Effector memory CD8-positive, alpha-beta T cell (primary cell): ENCODE data around the gene BTN2A1.
A peak's percentile ranks its signal among the peaks of the same experiment; 100 is the strongest.
"Not testable (repeated sequence)": the region's sequence is repeated elsewhere in the genome, so short reads cannot be mapped to it uniquely, and the experiment has no call there.

Experiments
- ATAC-seq: fragments of 150-1000 bp; cut with Tn5 transposase; replicated peaks from 2 replicates; pipeline ENCODE4 v1.10.0; 2021; ENCODE audit warnings: mild to moderate bottlenecking, moderate library complexity
- DNase-seq, 3 experiments: peaks; one replicate each; pipeline ENCODE4 v3.0.0; 2021
- H3K27ac Mint-ChIP-seq, 2 donors: one replicate each; pipeline ENCODE4 v1.8.0; 2022; ENCODE audit warnings: mild to moderate bottlenecking in 2 of 2, mixed read lengths in 2 of 2, moderate library complexity in 2 of 2
- H3K27me3 Mint-ChIP-seq, 2 donors: one replicate each; pipeline ENCODE4 v1.8.0; 2022; ENCODE audit warnings: mixed read lengths in 2 of 2
- H3K36me3 Mint-ChIP-seq: one replicate; pipeline ENCODE4 v1.8.0; 2022; ENCODE audit warnings: mild to moderate bottlenecking, moderate library complexity, mixed read lengths; ENCODE audit not compliant: insufficient read depth
- H3K4me1 Mint-ChIP-seq, 2 donors: one replicate each; pipeline ENCODE4 v1.8.0; 2022; ENCODE audit warnings: low read depth in 2 of 2, mixed read lengths in 2 of 2
- H3K4me3 Mint-ChIP-seq, 2 donors: one replicate each; pipeline ENCODE4 v1.8.0; 2022; ENCODE audit warnings: mild to moderate bottlenecking in 2 of 2, mixed read lengths in 2 of 2, moderate library complexity in 2 of 2
- H3K9me3 Mint-ChIP-seq, 2 donors: one replicate each; pipeline ENCODE4 v1.8.0; 2022; ENCODE audit warnings: mixed read lengths in 2 of 2
- total RNA-seq, 9 experiments: gene quantifications; one replicate each; lab custom pipeline; 2026; lab: John Stamatoyannopoulos, UW

Gene BTN2A1
- total RNA-seq = 35.7 to 108 (median 71.7) reads per million in 9 experiments

DNA sequence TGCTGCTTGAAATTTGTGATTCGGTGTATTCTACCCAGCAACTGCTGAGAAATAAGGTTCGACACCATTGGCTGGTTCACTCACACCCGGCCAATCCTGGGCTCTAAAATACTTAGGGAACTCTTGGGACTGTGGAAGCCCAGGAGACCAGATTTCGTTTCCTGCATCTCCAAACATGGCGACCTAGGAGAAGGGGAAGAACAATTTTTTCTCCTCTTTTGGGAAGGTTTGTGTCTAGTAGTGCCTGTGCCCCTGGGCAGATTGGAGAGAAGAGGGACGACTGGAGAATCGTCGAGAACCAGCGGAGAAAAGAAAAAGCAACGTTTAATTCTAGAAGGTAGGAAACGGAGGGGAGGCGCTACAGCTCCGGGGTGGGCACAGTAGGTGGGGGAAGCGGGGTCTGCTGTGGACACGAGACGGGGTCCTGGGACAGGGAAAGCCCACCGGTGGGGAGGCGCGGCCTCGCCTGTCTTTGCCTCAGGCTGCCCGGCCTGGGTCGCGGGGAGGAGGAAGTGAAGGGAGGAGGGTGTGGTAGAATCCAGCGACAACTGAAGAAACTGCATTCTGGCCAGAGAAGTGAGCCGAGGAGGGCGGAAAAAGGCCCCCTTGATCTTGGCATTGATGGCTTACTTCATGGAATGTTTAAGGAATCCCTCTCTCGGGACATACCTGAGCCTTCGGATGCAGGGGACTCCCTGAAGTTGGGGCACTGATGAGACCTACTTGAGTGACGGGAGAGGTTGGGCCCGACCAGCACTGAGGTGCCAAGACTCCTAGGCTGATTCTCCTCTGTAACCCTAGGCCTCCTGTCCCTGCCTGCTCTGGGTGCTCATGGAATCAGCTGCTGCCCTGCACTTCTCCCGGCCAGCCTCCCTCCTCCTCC is at the start of gene BTN2A1:
BTN2A1 (plus strand) TSS at position 150 of the 883 bp plus-strand sequence; CDS start at position 832, 682 bp downstream.
- DNase-seq = peak; percentile 57 to 62 (median 60)
- H3K27ac Mint-ChIP-seq = peak within 1 kb of the TSS; percentile 98 to 99
- H3K27me3 Mint-ChIP-seq = no peaks in the 10 kb centered on the region
- peaks cover 47 to 64% of the 10 kb centered on the region in 2 donors for H3K4me1 Mint-ChIP-seq
- H3K4me3 Mint-ChIP-seq = peak within 1 kb of the TSS; percentile 98
- peaks cover 41% of the 10 kb centered on the region for H3K36me3 Mint-ChIP-seq
- peak; percentile 97 for ATAC-seq
- H3K9me3 Mint-ChIP-seq = no peaks in the 10 kb centered on the region

DNA sequence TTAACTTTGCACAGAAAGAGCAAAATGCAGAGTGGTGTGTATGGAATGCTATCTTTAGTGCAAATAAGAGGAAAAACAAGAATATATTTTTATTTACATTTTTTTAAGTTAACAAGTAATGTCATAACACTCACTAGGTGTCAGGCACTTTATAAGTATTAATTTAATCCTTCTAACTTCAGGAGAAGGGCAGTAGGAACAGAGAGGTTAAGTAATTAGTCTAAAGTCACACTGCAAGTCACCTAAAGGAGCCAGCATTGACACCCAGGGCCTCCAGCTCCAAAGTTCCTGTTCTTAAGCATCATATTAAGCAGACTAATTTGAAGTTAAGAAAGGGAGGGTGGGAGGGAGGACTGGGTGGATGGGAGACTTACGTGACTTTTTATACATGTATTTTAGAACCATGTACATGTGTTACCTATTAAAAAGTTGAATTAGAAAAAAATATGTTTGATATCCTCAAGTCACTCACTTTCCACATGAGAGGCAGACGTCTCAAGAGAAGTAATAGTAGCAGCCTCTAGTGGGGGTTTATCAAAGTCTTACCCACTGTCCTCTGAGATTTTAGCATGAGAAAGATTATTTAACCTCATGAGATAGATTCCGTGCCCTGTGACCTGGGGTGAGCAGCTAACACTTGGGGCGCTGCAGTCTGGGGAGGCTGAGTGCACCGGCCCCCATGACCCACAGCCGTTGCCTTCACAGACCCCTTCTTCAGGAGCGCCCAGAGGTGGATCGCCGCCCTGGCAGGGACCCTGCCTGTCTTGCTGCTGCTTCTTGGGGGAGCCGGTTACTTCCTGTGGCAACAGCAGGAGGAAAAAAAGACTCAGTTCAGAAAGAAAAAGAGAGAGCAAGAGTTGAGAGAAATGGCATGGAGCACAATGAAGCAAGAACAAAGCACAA is 48.7 kb upstream of the BTN2A1 start:
- Mint-ChIP-seq H3K27ac (peak overlapping the region; percentile 41 to 86), H3K36me3 (peaks cover 78% of the 10 kb centered on the region), H3K27me3 (no peaks in the 10 kb centered on the region), H3K4me1 (peaks cover 46 to 61% of the 10 kb centered on the region in 2 donors), H3K4me3 (no peak overlapping the region), H3K9me3 (no peaks in the 10 kb centered on the region)
- DNase-seq (no peak), ATAC-seq (no peak)

GRCh38 chr6:26411751-26412150 is 46.0 kb upstream of the BTN2A1 start:
- H3K36me3 Mint-ChIP-seq = peaks cover 59% of the 10 kb centered on the region

DNA sequence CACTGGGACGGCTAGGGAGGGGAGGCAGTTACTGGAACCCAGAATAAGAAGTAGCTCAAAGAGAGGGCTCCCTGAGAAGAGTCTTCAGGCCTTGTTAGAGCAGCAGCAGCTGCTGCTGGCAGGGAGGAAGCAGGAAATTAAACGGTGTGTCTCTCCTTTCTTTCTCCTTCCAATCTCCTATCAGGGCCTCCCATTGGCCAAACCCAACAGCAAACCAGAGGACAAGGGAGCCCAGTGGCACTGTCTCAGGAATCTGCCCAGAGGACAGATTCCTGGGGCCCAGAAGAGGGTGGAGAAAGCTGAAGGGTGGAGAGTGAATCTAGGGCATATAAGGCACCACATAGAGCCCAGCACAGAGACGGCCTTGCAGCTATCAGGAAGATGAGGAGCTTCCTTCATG is 45.5 kb upstream of the BTN2A1 start:
- ATAC-seq = no peak
- no peak for DNase-seq
- H3K27ac Mint-ChIP-seq = peak overlapping the region; percentile 86 to 88
- H3K9me3 Mint-ChIP-seq = no peaks in the 10 kb centered on the region
- no peak overlapping the region for H3K4me3 Mint-ChIP-seq
- H3K27me3 Mint-ChIP-seq = no peaks in the 10 kb centered on the region
- H3K36me3 Mint-ChIP-seq = peaks cover 55% of the 10 kb centered on the region
- H3K4me1 Mint-ChIP-seq = peaks cover 22 to 33% of the 10 kb centered on the region in 2 donors

More at GRCh38 chr6:26411751-26412150, 46.0 kb upstream of the BTN2A1 start:
- peaks cover 27 to 38% of the 10 kb centered on the region in 2 donors for H3K4me1 Mint-ChIP-seq
- ATAC-seq = no peak
- no peaks in the 10 kb centered on the region for H3K9me3 Mint-ChIP-seq
- DNase-seq = no peak
- no peaks in the 10 kb centered on the region for H3K27me3 Mint-ChIP-seq
- H3K4me3 Mint-ChIP-seq = no peak overlapping the region
- H3K27ac Mint-ChIP-seq = peak overlapping the region; percentile 86 to 88

DNA sequence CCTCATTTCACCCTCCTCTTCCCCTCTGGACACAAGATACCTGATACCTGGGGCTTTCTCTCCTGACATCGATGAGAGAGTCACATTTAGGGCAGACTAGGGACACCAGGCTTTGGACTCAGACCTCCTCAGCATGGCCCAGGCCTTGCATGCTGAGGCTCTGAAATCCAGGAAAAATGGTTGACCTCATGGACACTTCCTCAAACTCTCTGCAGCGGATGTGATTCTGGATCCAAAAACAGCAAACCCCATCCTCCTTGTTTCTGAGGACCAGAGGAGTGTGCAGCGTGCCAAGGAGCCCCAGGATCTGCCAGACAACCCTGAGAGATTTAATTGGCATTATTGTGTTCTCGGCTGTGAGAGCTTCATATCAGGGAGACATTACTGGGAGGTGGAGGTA is 44.8 kb upstream of the BTN2A1 start:
- no peak for DNase-seq
- H3K27ac Mint-ChIP-seq = peak overlapping the region in 1 of 2 donors; percentile 29
- no peak overlapping the region for H3K4me3 Mint-ChIP-seq

DNA sequence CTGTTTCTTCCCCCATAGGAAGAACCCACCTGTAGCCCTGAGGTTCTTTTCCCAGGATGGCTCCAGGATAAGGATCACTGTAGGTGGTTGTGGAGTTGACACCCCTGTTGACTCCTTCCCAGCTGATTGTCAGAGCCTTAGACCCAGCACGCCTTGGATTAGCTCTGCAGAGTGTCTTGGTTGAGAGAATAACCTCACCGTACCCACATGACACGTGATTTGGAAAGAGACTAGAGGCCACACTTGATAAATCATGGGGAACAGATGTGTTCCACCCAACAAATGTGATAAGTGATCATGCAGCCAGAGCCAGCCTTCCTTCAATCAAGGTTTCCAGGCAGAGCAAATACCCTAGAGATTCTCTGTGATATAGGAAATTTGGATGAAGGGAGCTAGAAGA is 43.5 kb upstream of the BTN2A1 start:
- peaks cover 36% of the 10 kb centered on the region for H3K36me3 Mint-ChIP-seq
- H3K4me1 Mint-ChIP-seq = peaks cover 14 to 18% of the 10 kb centered on the region in 2 donors
- no peak overlapping the region for H3K4me3 Mint-ChIP-seq
- no peaks in the 10 kb centered on the region for H3K9me3 Mint-ChIP-seq
- DNase-seq (no peak), ATAC-seq (no peak)
- H3K27ac Mint-ChIP-seq = no peak overlapping the region
- H3K27me3 Mint-ChIP-seq = no peaks in the 10 kb centered on the region

More for the DNA sequence above, 44.8 kb upstream of the BTN2A1 start:
- Mint-ChIP-seq H3K9me3 (no peaks in the 10 kb centered on the region), H3K27me3 (no peaks in the 10 kb centered on the region), H3K4me1 (peaks cover 15 to 26% of the 10 kb centered on the region in 2 donors), H3K36me3 (peaks cover 47% of the 10 kb centered on the region)
- ATAC-seq = no peak

GRCh38 chr6:26415036-26415614 is 42.6 kb upstream of the BTN2A1 start:
- H3K36me3 Mint-ChIP-seq = peaks cover 29% of the 10 kb centered on the region
- H3K27ac Mint-ChIP-seq = peak overlapping the region; percentile 8 to 79

GRCh38 chr6:26415791-26416190 is 42.0 kb upstream of the BTN2A1 start:
- DNase-seq = no peak
- no peaks in the 10 kb centered on the region for H3K27me3 Mint-ChIP-seq
- peaks cover 22% of the 10 kb centered on the region for H3K36me3 Mint-ChIP-seq
- peak overlapping the region; percentile 8 to 79 for H3K27ac Mint-ChIP-seq
- no peak overlapping the region for H3K4me3 Mint-ChIP-seq
- H3K9me3 Mint-ChIP-seq = no peaks in the 10 kb centered on the region
- H3K4me1 Mint-ChIP-seq = peaks cover 9 to 14% of the 10 kb centered on the region in 2 donors
- no peak for ATAC-seq

More at GRCh38 chr6:26415036-26415614, 42.6 kb upstream of the BTN2A1 start:
- Mint-ChIP-seq H3K9me3 (no peaks in the 10 kb centered on the region), H3K27me3 (no peaks in the 10 kb centered on the region), H3K4me3 (no peak overlapping the region), H3K4me1 (peaks cover 11 to 16% of the 10 kb centered on the region in 2 donors)
- DNase-seq (no peak), ATAC-seq (no peak)

GRCh38 chr6:26416288-26416687 is 41.5 kb upstream of the BTN2A1 start:
- DNase-seq = no peak
- Mint-ChIP-seq H3K27ac (no peak overlapping the region), H3K36me3 (peaks cover 17% of the 10 kb centered on the region), H3K4me1 (peaks cover 9 to 13% of the 10 kb centered on the region in 2 donors), H3K27me3 (no peaks in the 10 kb centered on the region), H3K4me3 (no peak overlapping the region), H3K9me3 (no peaks in the 10 kb centered on the region)
- no peak for ATAC-seq

- H3K36me3 Mint-ChIP-seq, H3K27me3 Mint-ChIP-seq, H3K9me3 Mint-ChIP-seq, ATAC-seq, DNase-seq, H3K4me3 Mint-ChIP-seq: not testable (repeated sequence)
- peaks cover 6 to 11% of the 10 kb centered on the region in 2 donors for H3K4me1 Mint-ChIP-seq
- peak overlapping the region in 1 of 2 donors; percentile 26 for H3K27ac Mint-ChIP-seq
These were observed 39.7 kb upstream of the BTN2A1 start for GRCh38 chr6:26418077-26418476.

GRCh38 chr6:26418795-26419194 is 39.0 kb upstream of the BTN2A1 start:
- not testable (repeated sequence) for H3K27me3 Mint-ChIP-seq, DNase-seq, ATAC-seq, H3K36me3 Mint-ChIP-seq, H3K9me3 Mint-ChIP-seq, H3K27ac Mint-ChIP-seq, H3K4me3 Mint-ChIP-seq, H3K4me1 Mint-ChIP-seq

GRCh38 chr6:26420688-26421171 is 37.0 kb upstream of the BTN2A1 start:
- no peak overlapping the region for H3K27ac Mint-ChIP-seq
- DNase-seq (peak; percentile 14 to 23 (median 16)), ATAC-seq (peak; percentile 51)
- H3K9me3 Mint-ChIP-seq = no peaks in the 10 kb centered on the region
- no peaks in the 10 kb centered on the region for H3K36me3 Mint-ChIP-seq
- no peak overlapping the region for H3K4me3 Mint-ChIP-seq
- peaks cover 8 to 10% of the 10 kb centered on the region in 2 donors for H3K4me1 Mint-ChIP-seq
- H3K27me3 Mint-ChIP-seq = no peaks in the 10 kb centered on the region
